ENCODE data around the gene TMEM8B. TPM values are rescaled to one million over a fixed set of nuclear protein-coding genes. Genes with fewer than 3 reads are reported as not detected.
"Not testable (repeated sequence)": the region's sequence is repeated elsewhere in the genome, so short reads cannot be mapped to it uniquely, and the experiment has no call there.

The TMEM8B gene
- total RNA-seq, 1 donor from 2014 or later: 6.8 TPM

- peak; percentile 50 for DNase-seq (ENCODE audit: low read depth)
These were observed 34.6 kb downstream of the TMEM8B start for GRCh38 chr9:35863583-35863982.

GRCh38 chr9:35864695-35865255 lies 35.7 kb downstream of the TMEM8B start:
- DNase-seq (ENCODE audit: low read depth): no peak

GRCh38 chr9:35867538-35867937 lies 38.5 kb downstream of the TMEM8B start:
- DNase-seq (ENCODE audit: low read depth): no peak

- no peak for DNase-seq (ENCODE audit: low read depth)
These were observed 39.9 kb downstream of the TMEM8B start for GRCh38 chr9:35868933-35869332.

GRCh38 chr9:35869621-35870216 lies 40.7 kb downstream of the TMEM8B start:
- no peak for DNase-seq (ENCODE audit: low read depth)

- no peak for DNase-seq (ENCODE audit: low read depth)
These were observed 41.4 kb downstream of the TMEM8B start, which contains the start of gene OR13J1 for GRCh38 chr9:35870351-35870923. Gene OR13J1 (minus strand): TSS chr9:35870401. CDS start chr9:35870401, 0 bp downstream.

GRCh38 chr9:35871545-35871944 lies 42.5 kb downstream of the TMEM8B start:
- DNase-seq (ENCODE audit: low read depth): no peak

GRCh38 chr9:35872505-35872904 lies 43.5 kb downstream of the TMEM8B start:
- no peak for DNase-seq (ENCODE audit: low read depth)

- DNase-seq (ENCODE audit: low read depth): peak; percentile 81
These were observed 53.3 kb downstream of the TMEM8B start for GRCh38 chr9:35882263-35882848.

GRCh38 chr9:35882996-35883395 lies 54.0 kb downstream of the TMEM8B start:
- DNase-seq (ENCODE audit: low read depth): no peak

GRCh38 chr9:35884908-35885307 lies 55.9 kb downstream of the TMEM8B start:
- DNase-seq (ENCODE audit: low read depth): not testable (repeated sequence)

- no peak for DNase-seq (ENCODE audit: low read depth)
These were observed 62.6 kb downstream of the TMEM8B start for GRCh38 chr9:35891646-35892045.

- DNase-seq (ENCODE audit: low read depth): no peak
These were observed 63.0 kb downstream of the TMEM8B start for GRCh38 chr9:35892051-35892450.

- DNase-seq (ENCODE audit: low read depth): no peak
These were observed 67.5 kb downstream of the TMEM8B start for GRCh38 chr9:35896570-35896969.

- not testable (repeated sequence) for DNase-seq (ENCODE audit: low read depth)
These were observed 68.5 kb downstream of the TMEM8B start for GRCh38 chr9:35897376-35898099.

- no peak for DNase-seq (ENCODE audit: low read depth)
These were observed 69.3 kb downstream of the TMEM8B start for GRCh38 chr9:35898337-35898736.

- no peak for DNase-seq (ENCODE audit: low read depth)
These were observed 70.0 kb downstream of the TMEM8B start for GRCh38 chr9:35899021-35899420.

- peak; percentile 68 for DNase-seq (ENCODE audit: low read depth)
These were observed 74.0 kb downstream of the TMEM8B start for GRCh38 chr9:35903049-35903448.

- DNase-seq (ENCODE audit: low read depth): no peak
These were observed 75.3 kb downstream of the TMEM8B start for GRCh38 chr9:35904338-35904737.

GRCh38 chr9:35905051-35905781 lies 76.2 kb downstream of the TMEM8B start:
- DNase-seq (ENCODE audit: low read depth): peak; percentile 81
